AG04450 (cell line): ENCODE measurements around the gene CRP. TPM values are rescaled to one million over a fixed set of nuclear protein-coding genes. Genes with fewer than 3 reads are reported as not detected.
"Not testable (repeated sequence)": the region's sequence is repeated elsewhere in the genome, so short reads cannot be mapped to it uniquely, and the experiment has no call there.

Source experiments
- CTCF ChIA-PET: fragments of 300-600, 350-600 bp; formaldehyde crosslinking; extraction: SDS; loops from one replicate; lab custom pipeline; 2022; ENCODE audit warnings: antibody characterized with exemption, inconsistent platforms; lab: Charles Lee
- POLR2A ChIA-PET: fragments of 350-600 bp; formaldehyde crosslinking; extraction: SDS; loops from one replicate; lab custom pipeline; 2021; ENCODE audit warnings: antibody characterized with exemption, inconsistent platforms; lab: Yijun Ruan, JAX
- DNase-seq: peaks from one replicate; pipeline ENCODE4 v3.0.0-alpha.2; 2011; ENCODE audit warnings: low read depth, low spot score
- H3K27ac ChIP-seq: one replicate; pipeline ENCODE4 v1.5.1; 2012; ENCODE audit warnings: low read depth, low read length, control low read depth
- H3K27me3 ChIP-seq: one replicate; pipeline ENCODE4 v1.6.0; 2012; ENCODE audit warnings: low read length; ENCODE audit not compliant: control insufficient read depth, insufficient read depth
- H3K4me3 ChIP-seq: 2 replicates; pipeline ENCODE4 v1.5.1; 2011; ENCODE audit warnings: mild to moderate bottlenecking, low read depth, low read length, control low read depth
- H3K9me3 ChIP-seq: 2 replicates; pipeline ENCODE4 v1.5.1; 2012; ENCODE audit warnings: low read length; ENCODE audit not compliant: control insufficient read depth, insufficient read depth
- polyA plus RNA-seq: library from polyadenylated mRNA; depleted of rRNA; stranded (reverse); fragments of >200 nt; gene quantifications from 2 replicates; pipeline ENCODE4 v1.2.3, GENCODE V29; 2011
- TF ChIP-seq, protein P1 (sequence below): IDR thresholded peaks from 2 replicates; pipeline ENCODE4 v1.5.1; 2011; ENCODE audit warnings: low read depth, low read length, control low read depth, inconsistent platforms

The CRP gene
- polyA plus RNA-seq, 1 experiment = not detected

DNA sequence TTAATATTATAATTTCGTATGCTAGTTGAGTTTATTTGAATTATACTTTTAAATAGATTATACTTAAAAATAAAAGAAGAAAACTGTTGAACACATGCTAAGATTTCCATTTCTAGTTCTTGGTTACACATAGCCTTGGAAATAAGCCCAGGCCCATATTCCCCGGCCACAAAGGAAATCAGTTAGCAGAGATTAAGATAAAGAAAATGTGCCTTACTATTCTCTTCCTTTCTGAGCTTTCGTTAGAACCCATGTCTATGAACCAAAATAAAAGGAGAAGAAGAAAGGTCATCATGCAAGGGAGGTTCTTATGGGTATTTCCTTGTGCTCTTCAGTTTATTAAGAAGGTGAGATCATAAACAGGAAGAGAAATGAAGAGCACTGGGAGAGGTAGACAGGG is 32.3 kb upstream of the CRP start:
- DNase-seq = no peak
- ChIA-PET CTCF (no interaction called here), POLR2A (interaction anchor here (0.5 kb wide), 1 partner anchor 575 kb away, joined by 3 read pairs; no protein-coding TSS in a partner anchor)
- Histone ChIP-seq H3K27me3 (no peaks in the 10 kb centered on the region), H3K27ac (no peak overlapping the region), H3K4me3 (no peak overlapping the region), H3K9me3 (no peaks in the 10 kb centered on the region)
- TF ChIP-seq, protein P1, sequence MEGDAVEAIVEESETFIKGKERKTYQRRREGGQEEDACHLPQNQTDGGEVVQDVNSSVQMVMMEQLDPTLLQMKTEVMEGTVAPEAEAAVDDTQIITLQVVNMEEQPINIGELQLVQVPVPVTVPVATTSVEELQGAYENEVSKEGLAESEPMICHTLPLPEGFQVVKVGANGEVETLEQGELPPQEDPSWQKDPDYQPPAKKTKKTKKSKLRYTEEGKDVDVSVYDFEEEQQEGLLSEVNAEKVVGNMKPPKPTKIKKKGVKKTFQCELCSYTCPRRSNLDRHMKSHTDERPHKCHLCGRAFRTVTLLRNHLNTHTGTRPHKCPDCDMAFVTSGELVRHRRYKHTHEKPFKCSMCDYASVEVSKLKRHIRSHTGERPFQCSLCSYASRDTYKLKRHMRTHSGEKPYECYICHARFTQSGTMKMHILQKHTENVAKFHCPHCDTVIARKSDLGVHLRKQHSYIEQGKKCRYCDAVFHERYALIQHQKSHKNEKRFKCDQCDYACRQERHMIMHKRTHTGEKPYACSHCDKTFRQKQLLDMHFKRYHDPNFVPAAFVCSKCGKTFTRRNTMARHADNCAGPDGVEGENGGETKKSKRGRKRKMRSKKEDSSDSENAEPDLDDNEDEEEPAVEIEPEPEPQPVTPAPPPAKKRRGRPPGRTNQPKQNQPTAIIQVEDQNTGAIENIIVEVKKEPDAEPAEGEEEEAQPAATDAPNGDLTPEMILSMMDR = no peak

DNA sequence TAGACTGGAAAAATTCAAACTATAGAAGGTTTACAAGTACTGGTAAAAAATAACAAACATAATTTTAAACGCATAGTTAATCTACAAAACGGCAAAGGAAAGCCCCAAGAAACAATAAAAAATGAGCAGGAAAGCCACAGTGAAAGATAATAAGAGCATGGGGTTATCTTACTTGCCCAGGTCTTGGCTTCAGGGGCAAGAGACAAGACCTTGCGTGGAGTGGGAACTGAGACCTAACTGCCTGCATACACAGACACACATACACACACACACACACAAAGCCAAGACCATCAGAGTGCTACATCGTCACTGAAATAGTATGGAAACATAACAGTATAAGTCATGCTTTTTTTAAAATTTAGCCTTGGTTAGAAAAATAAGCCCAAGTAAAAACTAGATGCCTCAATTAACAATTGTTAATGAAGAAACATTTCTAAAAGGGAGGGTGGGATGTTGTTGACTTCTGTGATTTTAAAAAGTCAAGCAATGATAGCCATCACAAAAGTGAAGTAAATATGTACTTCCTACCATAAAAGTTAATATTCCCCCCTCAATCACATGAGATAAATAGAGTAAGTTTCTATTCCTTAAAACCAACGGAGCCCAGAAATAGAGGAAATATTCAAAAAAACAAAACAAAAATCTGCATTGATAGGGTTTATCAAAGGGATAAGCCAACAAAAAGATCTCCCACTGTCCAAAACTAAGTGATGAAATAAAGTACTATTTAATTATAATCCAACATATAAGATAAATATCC is 29.4 kb upstream of the CRP start:
- H3K27me3 ChIP-seq = no peaks in the 10 kb centered on the region
- no peak overlapping the region for H3K27ac ChIP-seq
- TF ChIP-seq, protein P1 = no peak
- no peak for DNase-seq
- ChIA-PET CTCF (no interaction called here), POLR2A (no interaction called here)
- no peak overlapping the region for H3K4me3 ChIP-seq
- no peaks in the 10 kb centered on the region for H3K9me3 ChIP-seq

DNA sequence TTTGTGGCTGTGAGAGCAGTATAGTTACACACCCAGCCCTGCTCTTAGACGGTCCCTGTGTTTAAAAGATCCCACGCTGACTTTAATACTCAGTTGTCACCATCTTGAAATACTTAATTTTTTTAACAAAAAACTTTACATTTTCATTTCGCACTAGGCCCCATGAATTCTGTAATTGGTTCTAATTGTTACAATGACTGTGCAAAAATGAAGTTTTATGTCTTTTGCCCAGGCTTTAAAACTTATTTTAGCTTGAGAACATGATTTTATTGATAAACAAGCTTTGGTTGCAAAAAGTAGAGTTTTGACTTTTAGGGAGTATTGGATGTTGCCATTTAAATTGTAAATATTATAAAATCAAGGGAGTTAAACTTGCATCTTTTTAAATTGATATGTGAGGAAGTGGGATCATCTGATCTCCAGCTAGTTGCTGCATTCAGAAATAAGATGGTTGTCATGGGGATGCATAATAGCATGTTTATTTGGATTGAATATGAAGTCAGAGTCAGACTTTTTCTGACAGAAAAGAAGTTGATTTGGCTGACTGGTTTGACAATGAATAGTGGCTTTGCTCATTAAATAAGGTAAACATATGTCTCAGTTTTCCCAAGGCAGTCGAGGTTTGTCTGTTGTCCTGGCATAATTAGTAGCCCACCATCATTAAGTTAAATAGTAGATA is 23.0 kb upstream of the CRP start:
- DNase-seq = no peak
- Histone ChIP-seq H3K27ac (no peak overlapping the region), H3K27me3 (no peaks in the 10 kb centered on the region), H3K4me3 (no peak overlapping the region), H3K9me3 (no peaks in the 10 kb centered on the region)
- TF ChIP-seq, protein P1 = no peak
- ChIA-PET POLR2A (no interaction called here), CTCF (no interaction called here)

DNA sequence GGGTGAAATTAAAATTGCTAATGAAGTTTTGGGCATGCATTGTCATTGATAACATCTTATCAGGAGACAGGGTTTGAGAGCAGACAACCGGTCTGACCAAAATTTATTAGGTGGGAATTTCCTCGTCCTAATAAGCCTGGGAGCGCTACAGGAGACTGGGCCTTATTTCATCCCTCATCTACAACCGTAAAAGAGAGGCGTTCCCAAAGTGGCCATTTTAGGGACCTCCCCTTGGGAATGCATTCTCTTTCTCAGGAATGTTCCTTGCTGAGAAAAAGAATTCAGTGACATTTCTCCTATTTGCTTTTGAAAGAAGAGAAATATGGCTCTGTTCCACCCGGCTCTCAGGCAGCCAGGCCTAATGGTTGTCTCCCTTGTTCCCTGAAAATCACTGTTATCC is 8.8 kb upstream of the CRP start:
- POLR2A ChIA-PET, DNase-seq, H3K27ac ChIP-seq, H3K4me3 ChIP-seq, H3K9me3 ChIP-seq, CTCF ChIA-PET, H3K27me3 ChIP-seq: not testable (repeated sequence)

DNA sequence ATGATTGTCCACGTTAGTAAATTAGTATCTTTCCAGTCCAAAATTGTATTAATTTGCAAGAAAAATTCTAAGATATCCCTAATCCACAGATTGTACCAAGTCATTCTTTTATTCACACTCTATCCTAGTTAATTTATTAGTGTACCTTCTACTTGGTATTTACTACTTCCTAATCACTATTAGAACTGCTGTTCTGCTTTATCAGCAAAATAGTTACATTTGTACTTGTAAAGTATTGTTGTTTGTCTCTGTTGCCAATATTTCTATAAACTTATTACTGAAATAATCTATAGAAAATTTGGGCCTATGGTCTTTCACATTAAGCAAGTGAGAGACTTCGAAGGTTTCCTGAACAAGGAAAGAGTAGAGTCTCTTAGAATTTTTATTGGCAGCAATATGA is 5.6 kb upstream of the CRP start:
- H3K27me3 ChIP-seq = no peaks in the 10 kb centered on the region
- POLR2A ChIA-PET = no interaction called here
- CTCF ChIA-PET = no interaction called here

More for the DNA sequence above, 5.6 kb upstream of the CRP start:
- DNase-seq = no peak
- TF ChIP-seq, protein P1 = no peak
- Histone ChIP-seq H3K9me3 (peaks cover 6% of the 10 kb centered on the region), H3K4me3 (no peak overlapping the region), H3K27ac (no peak overlapping the region)
